NCI-H510A treated with DMSO at 0.1 percent for 48 hours (cell line): ENCODE measurements around the gene CALCOCO1.
A peak's percentile ranks its signal among the peaks of the same experiment; 100 is the strongest.
"Not testable (repeated sequence)": the region's sequence is repeated elsewhere in the genome, so short reads cannot be mapped to it uniquely, and the experiment has no call there.

Experiments used
- DNase-seq: peaks from one replicate; lab custom pipeline; 2025; lab: John Stamatoyannopoulos, UW

Gene CALCOCO1

GRCh38 chr12:53696655-53697331, 30.5 kb downstream of the CALCOCO1 start:
- peak; percentile 15 for DNase-seq

GRCh38 chr12:53696285-53696654, 31.0 kb downstream of the CALCOCO1 start:
- DNase-seq = peak; percentile 97

- no peak for DNase-seq
Observed at GRCh38 chr12:53695152-53696145, 31.8 kb downstream of the CALCOCO1 start.

GRCh38 chr12:53694756-53695151, 32.5 kb downstream of the CALCOCO1 start:
- DNase-seq = no peak

GRCh38 chr12:53688134-53688533, 39.1 kb downstream of the CALCOCO1 start:
- no peak for DNase-seq

- no peak for DNase-seq
Observed at GRCh38 chr12:53686436-53686835, 40.8 kb downstream of the CALCOCO1 start.

- DNase-seq = no peak
Observed at GRCh38 chr12:53684654-53685220, 42.5 kb downstream of the CALCOCO1 start.

- no peak for DNase-seq
Observed at GRCh38 chr12:53683983-53684382, 43.3 kb downstream of the CALCOCO1 start.

GRCh38 chr12:53683494-53683893, 43.8 kb downstream of the CALCOCO1 start:
- DNase-seq = no peak

- not testable (repeated sequence) for DNase-seq
Observed at GRCh38 chr12:53680061-53680460, 47.2 kb downstream of the CALCOCO1 start.

GRCh38 chr12:53677800-53678148, 49.5 kb downstream of the CALCOCO1 start:
- no peak for DNase-seq

GRCh38 chr12:53677016-53677799, 50.0 kb downstream of the CALCOCO1 start:
- DNase-seq = no peak

- DNase-seq = no peak
Observed at GRCh38 chr12:53676656-53677015, 50.6 kb downstream of the CALCOCO1 start.

GRCh38 chr12:53675701-53676607, 51.3 kb downstream of the CALCOCO1 start, which contains the start of gene ATP5MC2:
Gene ATP5MC2, minus strand, starts transcription at chr12:53676083. Its CDS starts 3,469 bp downstream, at chr12:53672614.
- DNase-seq = peak; percentile 98

GRCh38 chr12:53674977-53675700, 52.1 kb downstream of the CALCOCO1 start:
- peak; percentile 39 for DNase-seq

GRCh38 chr12:53670971-53671370, 56.3 kb downstream of the CALCOCO1 start:
- no peak for DNase-seq

- no peak for DNase-seq
Observed at GRCh38 chr12:53670308-53670707, 56.9 kb downstream of the CALCOCO1 start.

GRCh38 chr12:53667080-53667479, 60.2 kb downstream of the CALCOCO1 start:
- DNase-seq = no peak

GRCh38 chr12:53664936-53665335, 62.3 kb downstream of the CALCOCO1 start:
- no peak for DNase-seq

- DNase-seq = no peak
Observed at GRCh38 chr12:53664191-53664590, 63.1 kb downstream of the CALCOCO1 start.
